HFFc6 (cell line): Measurements from ENCODE around the gene JARID2. TPM values are rescaled to one million over a fixed set of nuclear protein-coding genes. Genes with fewer than 3 reads are reported as not detected.

Source experiments
- DNase-seq: peaks from one replicate; pipeline ENCODE4 v3.0.0-alpha.2; 2018
- H3K27ac Mint-ChIP-seq: 2 replicates; pipeline ENCODE4 v1.8.0; 2020; ENCODE audit warnings: mild to moderate bottlenecking, mixed read lengths
- H3K27me3 Mint-ChIP-seq: 2 replicates; pipeline ENCODE4 v1.8.0; 2021; ENCODE audit warnings: mild to moderate bottlenecking, moderate library complexity, mixed read lengths; ENCODE audit not compliant: insufficient read depth
- H3K36me3 Mint-ChIP-seq: 2 replicates; pipeline ENCODE4 v1.8.0; 2021; ENCODE audit warnings: low read depth, mixed read lengths
- H3K4me1 Mint-ChIP-seq: 2 replicates; pipeline ENCODE4 v1.8.0; 2020; ENCODE audit warnings: low read depth, mixed read lengths
- H3K4me3 Mint-ChIP-seq: 2 replicates; pipeline ENCODE4 v1.8.0; 2020; ENCODE audit warnings: mild to moderate bottlenecking, moderate library complexity, mixed read lengths
- H3K9me3 Mint-ChIP-seq: 2 replicates; pipeline ENCODE4 v1.8.0; 2020; ENCODE audit warnings: mild to moderate bottlenecking, mixed read lengths
- CTCF ChIP-seq: fragments of 200-600 bp; sonication (generic); IDR thresholded peaks from 2 replicates; pipeline ENCODE4 v1.5.0; 2021; ENCODE audit warnings: antibody characterized with exemption, mild to moderate bottlenecking
- total RNA-seq, 6 experiments: library from RNA; stranded (reverse); fragmentation: NEBNext Ultra II Directional; extraction: Animal tissue kit (Norgen Biotek cat#: 25700); gene quantifications; 2 replicates in 1 of 6; 3 replicates in 5 of 6; pipeline ENCODE4 v1.2.3, GENCODE V29; 2021

The JARID2 gene
- total RNA-seq, 6 experiments from 2014 or later: 8.3 to 10.1 (median 9.5) TPM

DNA sequence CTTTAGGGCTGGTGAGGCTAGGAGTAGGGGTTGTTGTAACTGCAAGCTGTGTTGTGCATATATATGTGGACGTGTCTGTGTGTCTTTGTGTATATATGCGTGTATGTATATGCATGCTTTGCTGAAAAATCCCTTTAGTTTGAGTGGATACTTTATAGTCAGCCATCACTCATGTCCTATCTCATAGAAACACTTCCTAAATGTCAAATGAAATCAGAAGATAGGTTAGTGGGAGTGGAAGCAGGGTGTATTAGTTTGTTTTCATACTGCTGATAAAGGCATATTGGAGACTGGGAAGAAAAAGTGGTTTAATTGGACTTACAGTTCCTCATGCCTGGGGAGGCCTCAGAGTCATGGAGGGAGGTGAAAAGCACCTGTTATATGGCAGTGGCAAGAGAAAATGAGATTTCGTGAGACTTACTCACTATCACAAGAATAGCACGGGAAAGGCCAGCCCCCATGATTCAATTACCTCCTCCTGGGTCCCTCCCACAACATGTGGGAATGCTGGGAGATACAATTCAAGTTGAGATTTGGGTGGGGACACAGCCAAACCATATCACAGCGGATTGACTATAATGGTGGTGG is 131.1 kb downstream of the JARID2 start:
- TF ChIP-seq CTCF: no peak
- no peaks in the 10 kb centered on the region; the same call in 1 of the 2 replicates for H3K4me1 Mint-ChIP-seq
- H3K36me3 Mint-ChIP-seq: peaks cover 6% of the 10 kb centered on the region; the same call in 1 of the 2 replicates
- H3K9me3 Mint-ChIP-seq: no peaks in the 10 kb centered on the region
- no peak overlapping the region for H3K4me3 Mint-ChIP-seq
- H3K27ac Mint-ChIP-seq: no peak overlapping the region
- no peaks in the 10 kb centered on the region for H3K27me3 Mint-ChIP-seq
- no peak for DNase-seq

GRCh38 chr6:15378272-15378671 is 132.4 kb downstream of the JARID2 start:
- Mint-ChIP-seq H3K36me3 (peaks cover 6% of the 10 kb centered on the region; the same call in 1 of the 2 replicates), H3K9me3 (no peaks in the 10 kb centered on the region), H3K4me1 (no peaks in the 10 kb centered on the region; the same call in 1 of the 2 replicates), H3K27me3 (no peaks in the 10 kb centered on the region), H3K4me3 (no peak overlapping the region), H3K27ac (no peak overlapping the region)
- TF ChIP-seq CTCF: no peak
- DNase-seq: no peak

DNA sequence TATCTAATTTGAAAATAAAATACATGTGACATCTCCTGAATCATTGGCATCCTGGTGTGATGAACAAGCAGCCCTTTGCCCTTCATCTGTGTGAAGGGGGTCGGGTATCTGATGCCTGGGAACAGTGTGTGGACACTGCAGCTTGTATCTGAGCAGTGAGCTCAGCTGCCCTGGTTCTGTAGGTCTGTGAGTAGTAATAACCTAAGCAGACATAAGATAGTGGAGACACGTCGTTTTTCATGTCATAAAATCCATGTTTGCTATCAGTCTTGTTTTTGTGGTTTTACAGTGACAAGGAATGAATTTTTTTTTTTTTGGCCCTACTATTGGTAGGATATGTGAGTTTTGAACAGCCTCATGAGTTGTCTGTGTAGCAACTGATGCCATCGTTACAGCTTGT is 133.0 kb downstream of the JARID2 start:
- Mint-ChIP-seq H3K36me3 (peaks cover 6% of the 10 kb centered on the region; the same call in 1 of the 2 replicates), H3K27ac (no peak overlapping the region), H3K9me3 (no peaks in the 10 kb centered on the region), H3K4me1 (no peaks in the 10 kb centered on the region; the same call in 1 of the 2 replicates), H3K4me3 (no peak overlapping the region), H3K27me3 (no peaks in the 10 kb centered on the region)
- no peak for DNase-seq
- no peak for TF ChIP-seq CTCF

GRCh38 chr6:15380351-15380750 is 134.5 kb downstream of the JARID2 start:
- TF ChIP-seq CTCF: no peak
- no peak overlapping the region for H3K27ac Mint-ChIP-seq
- H3K9me3 Mint-ChIP-seq: no peaks in the 10 kb centered on the region
- DNase-seq: no peak
- no peaks in the 10 kb centered on the region for H3K27me3 Mint-ChIP-seq
- no peaks in the 10 kb centered on the region; the same call in 1 of the 2 replicates for H3K4me1 Mint-ChIP-seq
- H3K4me3 Mint-ChIP-seq: no peak overlapping the region
- H3K36me3 Mint-ChIP-seq: peaks cover 4% of the 10 kb centered on the region; the same call in 1 of the 2 replicates

- Mint-ChIP-seq H3K27ac (no peak overlapping the region), H3K27me3 (no peaks in the 10 kb centered on the region), H3K9me3 (no peaks in the 10 kb centered on the region), H3K4me3 (no peak overlapping the region), H3K4me1 (peaks cover 11% of the 10 kb centered on the region), H3K36me3 (no peaks in the 10 kb centered on the region; the same call in 1 of the 2 replicates)
- no peak for DNase-seq
- no peak for TF ChIP-seq CTCF
These were observed 136.2 kb downstream of the JARID2 start for GRCh38 chr6:15382089-15382488.
